ENCODE data around the gene BCL2L12. TPM values are rescaled to one million over a fixed set of nuclear protein-coding genes. Genes with fewer than 3 reads are reported as not detected.

Gene BCL2L12
- total and polyA plus RNA-seq, 4 donors = 1.6 to 15.7 (median 6.8) TPM

DNA sequence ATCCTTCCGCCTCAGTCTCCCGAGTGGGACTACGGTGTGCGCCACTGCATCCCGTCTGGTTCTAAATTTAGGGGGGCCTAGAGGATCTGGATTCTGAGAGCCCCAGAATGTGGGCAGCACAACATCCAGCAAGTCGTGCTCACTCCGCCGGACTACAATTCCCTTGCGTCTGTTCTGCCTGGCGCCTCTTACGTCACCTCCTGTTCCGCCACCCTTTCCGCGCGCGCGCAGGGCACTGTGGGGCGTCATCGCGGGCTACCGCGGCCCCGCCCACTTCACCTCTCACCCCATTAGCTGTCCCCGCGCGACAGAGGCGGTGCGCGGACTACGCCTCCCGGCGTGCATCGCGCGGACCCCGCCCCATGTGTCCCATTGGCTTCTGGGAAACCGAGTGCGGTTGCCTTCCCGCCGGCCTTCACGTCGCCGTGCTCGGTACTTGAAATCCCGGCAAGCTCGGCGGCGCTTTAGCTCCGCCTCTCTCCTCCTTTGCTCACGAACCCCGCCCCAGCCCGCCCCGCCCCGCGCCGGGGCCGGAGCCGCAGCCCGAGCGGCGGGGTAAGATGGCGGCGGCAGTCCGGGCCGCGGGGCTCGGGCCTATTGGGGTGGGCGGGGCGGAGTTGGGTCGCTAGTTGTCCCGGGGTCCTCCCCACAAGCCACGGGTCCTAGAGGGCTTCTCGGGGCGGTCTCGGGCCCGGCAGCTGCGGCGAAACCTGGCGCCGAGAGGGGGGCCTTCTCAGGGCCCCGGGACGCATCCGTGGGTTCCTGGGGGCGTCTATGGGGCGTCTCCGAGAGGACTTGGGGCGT is 23.8 kb upstream of the BCL2L12 start, which contains the start of gene SCAF1:
SCAF1 (plus strand) TSS at position 522 of the 804 bp plus-strand sequence. CDS start 2,818 bp downstream, outside the sequence.
- no peaks in the 10 kb centered on the region for H3K27me3 ChIP-seq (ENCODE audit: control insufficient read depth in 4 of 4, insufficient read depth in 4 of 4, low read length in 3 of 4)
- H3K36me3 ChIP-seq (ENCODE audit: control insufficient read depth in 4 of 4, insufficient read depth in 3 of 4, low read depth in 1 of 4, low read length in 3 of 4) = peaks cover 2 to 7% (median 6%) of the 10 kb centered on the region in 4 donors
- peak within 1 kb of the TSS; percentile 76 to 99 (median 81) for H3K4me3 ChIP-seq (ENCODE audit: low read depth in 1 of 3, low read length in 3 of 3)
- WGBS = under 1% methylated on average over 87 of the region's 87 CpGs
- peak within 1 kb of the TSS; percentile 82 to 98 for H3K9ac ChIP-seq (ENCODE audit: low read depth in 1 of 2, low read length in 2 of 2)
- peak within 1 kb of the TSS; percentile 93 to 98 for H3K27ac ChIP-seq (ENCODE audit: low read depth in 1 of 2, low read length in 2 of 2)
- H3K4me1 ChIP-seq (ENCODE audit: control insufficient read depth in 4 of 4, insufficient read depth in 4 of 4, low read length in 3 of 4) = peaks cover 0 to 30% (median 17%) of the 10 kb centered on the region in 4 donors
- peak; percentile 9 for TF ChIP-seq TAF1 (conservative IDR thresholded peaks at IDR 0.05)
- TF ChIP-seq, protein P1, sequence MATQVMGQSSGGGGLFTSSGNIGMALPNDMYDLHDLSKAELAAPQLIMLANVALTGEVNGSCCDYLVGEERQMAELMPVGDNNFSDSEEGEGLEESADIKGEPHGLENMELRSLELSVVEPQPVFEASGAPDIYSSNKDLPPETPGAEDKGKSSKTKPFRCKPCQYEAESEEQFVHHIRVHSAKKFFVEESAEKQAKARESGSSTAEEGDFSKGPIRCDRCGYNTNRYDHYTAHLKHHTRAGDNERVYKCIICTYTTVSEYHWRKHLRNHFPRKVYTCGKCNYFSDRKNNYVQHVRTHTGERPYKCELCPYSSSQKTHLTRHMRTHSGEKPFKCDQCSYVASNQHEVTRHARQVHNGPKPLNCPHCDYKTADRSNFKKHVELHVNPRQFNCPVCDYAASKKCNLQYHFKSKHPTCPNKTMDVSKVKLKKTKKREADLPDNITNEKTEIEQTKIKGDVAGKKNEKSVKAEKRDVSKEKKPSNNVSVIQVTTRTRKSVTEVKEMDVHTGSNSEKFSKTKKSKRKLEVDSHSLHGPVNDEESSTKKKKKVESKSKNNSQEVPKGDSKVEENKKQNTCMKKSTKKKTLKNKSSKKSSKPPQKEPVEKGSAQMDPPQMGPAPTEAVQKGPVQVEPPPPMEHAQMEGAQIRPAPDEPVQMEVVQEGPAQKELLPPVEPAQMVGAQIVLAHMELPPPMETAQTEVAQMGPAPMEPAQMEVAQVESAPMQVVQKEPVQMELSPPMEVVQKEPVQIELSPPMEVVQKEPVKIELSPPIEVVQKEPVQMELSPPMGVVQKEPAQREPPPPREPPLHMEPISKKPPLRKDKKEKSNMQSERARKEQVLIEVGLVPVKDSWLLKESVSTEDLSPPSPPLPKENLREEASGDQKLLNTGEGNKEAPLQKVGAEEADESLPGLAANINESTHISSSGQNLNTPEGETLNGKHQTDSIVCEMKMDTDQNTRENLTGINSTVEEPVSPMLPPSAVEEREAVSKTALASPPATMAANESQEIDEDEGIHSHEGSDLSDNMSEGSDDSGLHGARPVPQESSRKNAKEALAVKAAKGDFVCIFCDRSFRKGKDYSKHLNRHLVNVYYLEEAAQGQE (IDR thresholded peaks at IDR 0.05) = peak; percentile 35
- TF ChIP-seq NR2F2 (IDR thresholded peaks at IDR 0.05) = peak; percentile 56
- peak; percentile 72 for TF ChIP-seq FOXA1 (IDR thresholded peaks at IDR 0.05)
- TF ChIP-seq FOXA2 (IDR thresholded peaks at IDR 0.05) = no peak
- peak; percentile 84 to 89 for TF ChIP-seq JUND (IDR thresholded peaks at IDR 0.05)
- TF ChIP-seq, protein P2, sequence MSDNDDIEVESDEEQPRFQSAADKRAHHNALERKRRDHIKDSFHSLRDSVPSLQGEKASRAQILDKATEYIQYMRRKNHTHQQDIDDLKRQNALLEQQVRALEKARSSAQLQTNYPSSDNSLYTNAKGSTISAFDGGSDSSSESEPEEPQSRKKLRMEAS (IDR thresholded peaks at IDR 0.05) = peak; percentile 42
- TF ChIP-seq, protein P3, sequence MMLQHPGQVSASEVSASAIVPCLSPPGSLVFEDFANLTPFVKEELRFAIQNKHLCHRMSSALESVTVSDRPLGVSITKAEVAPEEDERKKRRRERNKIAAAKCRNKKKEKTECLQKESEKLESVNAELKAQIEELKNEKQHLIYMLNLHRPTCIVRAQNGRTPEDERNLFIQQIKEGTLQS (IDR thresholded peaks at IDR 0.05) = peak; percentile 39
- TF ChIP-seq EGR1 (IDR thresholded peaks at IDR 0.05; ENCODE audit: low read depth in 2 of 2) = no peak
- peak; percentile 97 for TF ChIP-seq SP1 (IDR thresholded peaks at IDR 0.05)
- TF ChIP-seq RXRA (IDR thresholded peaks at IDR 0.05) = peak; percentile 77 to 82
- TF ChIP-seq GABPA (IDR thresholded peaks at IDR 0.05 in 1 of 2, conservative IDR thresholded peaks at IDR 0.05 in 1 of 2) = peak; percentile 64 to 90
- TF ChIP-seq HNF4G (IDR thresholded peaks at IDR 0.05) = no peak
- peak; percentile 77 for TF ChIP-seq YY1 (IDR thresholded peaks at IDR 0.05)
- TF ChIP-seq RAD21 (IDR thresholded peaks at IDR 0.05) = peak in 1 of 2 donors; percentile 25
- TF ChIP-seq HNF4A (conservative IDR thresholded peaks at IDR 0.05) = no peak
- TF ChIP-seq, protein P4, sequence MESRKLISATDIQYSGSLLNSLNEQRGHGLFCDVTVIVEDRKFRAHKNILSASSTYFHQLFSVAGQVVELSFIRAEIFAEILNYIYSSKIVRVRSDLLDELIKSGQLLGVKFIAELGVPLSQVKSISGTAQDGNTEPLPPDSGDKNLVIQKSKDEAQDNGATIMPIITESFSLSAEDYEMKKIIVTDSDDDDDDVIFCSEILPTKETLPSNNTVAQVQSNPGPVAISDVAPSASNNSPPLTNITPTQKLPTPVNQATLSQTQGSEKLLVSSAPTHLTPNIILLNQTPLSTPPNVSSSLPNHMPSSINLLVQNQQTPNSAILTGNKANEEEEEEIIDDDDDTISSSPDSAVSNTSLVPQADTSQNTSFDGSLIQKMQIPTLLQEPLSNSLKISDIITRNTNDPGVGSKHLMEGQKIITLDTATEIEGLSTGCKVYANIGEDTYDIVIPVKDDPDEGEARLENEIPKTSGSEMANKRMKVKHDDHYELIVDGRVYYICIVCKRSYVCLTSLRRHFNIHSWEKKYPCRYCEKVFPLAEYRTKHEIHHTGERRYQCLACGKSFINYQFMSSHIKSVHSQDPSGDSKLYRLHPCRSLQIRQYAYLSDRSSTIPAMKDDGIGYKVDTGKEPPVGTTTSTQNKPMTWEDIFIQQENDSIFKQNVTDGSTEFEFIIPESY (IDR thresholded peaks at IDR 0.05) = peak; percentile 95
- TF ChIP-seq, protein P5, sequence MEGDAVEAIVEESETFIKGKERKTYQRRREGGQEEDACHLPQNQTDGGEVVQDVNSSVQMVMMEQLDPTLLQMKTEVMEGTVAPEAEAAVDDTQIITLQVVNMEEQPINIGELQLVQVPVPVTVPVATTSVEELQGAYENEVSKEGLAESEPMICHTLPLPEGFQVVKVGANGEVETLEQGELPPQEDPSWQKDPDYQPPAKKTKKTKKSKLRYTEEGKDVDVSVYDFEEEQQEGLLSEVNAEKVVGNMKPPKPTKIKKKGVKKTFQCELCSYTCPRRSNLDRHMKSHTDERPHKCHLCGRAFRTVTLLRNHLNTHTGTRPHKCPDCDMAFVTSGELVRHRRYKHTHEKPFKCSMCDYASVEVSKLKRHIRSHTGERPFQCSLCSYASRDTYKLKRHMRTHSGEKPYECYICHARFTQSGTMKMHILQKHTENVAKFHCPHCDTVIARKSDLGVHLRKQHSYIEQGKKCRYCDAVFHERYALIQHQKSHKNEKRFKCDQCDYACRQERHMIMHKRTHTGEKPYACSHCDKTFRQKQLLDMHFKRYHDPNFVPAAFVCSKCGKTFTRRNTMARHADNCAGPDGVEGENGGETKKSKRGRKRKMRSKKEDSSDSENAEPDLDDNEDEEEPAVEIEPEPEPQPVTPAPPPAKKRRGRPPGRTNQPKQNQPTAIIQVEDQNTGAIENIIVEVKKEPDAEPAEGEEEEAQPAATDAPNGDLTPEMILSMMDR (IDR thresholded peaks at IDR 0.05; ENCODE audit: low read depth, low read length, missing input control) = no peak
- DNase-seq (ENCODE audit: low spot score) = peak; percentile 98
- no peaks in the 10 kb centered on the region for H3K9me3 ChIP-seq (ENCODE audit: control insufficient read depth in 4 of 4, low read length in 3 of 4)
